ENCODE results near the gene IL1R2. TPM values are rescaled to one million over a fixed set of nuclear protein-coding genes. Genes with fewer than 3 reads are reported as not detected.

The IL1R2 gene
- total and polyA plus RNA-seq, 9 of the 15 experiments (the other 6 are each of a cell fraction or from before 2014, with no cell fraction given): 0.13 TPM; not detected in 8

DNA sequence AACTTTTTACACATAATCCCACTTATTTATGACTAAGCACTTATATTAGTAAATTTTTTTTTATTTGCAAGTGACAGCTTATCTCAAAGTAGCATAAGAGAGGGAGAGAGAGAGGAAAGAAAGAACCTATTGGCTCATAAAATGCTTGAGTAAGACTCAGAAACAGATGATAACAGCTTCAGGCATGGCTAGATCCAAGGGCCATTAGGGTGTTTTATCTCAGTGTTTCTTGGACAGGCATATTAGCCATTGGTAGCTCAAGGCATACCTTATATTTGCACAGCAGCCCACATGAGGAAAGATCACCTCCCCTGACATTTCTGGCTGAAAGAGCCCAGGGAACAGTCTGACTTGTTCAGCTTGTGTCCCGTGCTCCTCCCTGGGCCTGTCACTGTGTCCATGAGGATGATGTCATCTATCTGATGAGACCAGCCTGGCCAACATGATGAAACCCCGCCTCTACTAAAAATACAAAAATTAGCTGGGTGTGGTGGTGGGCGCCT, 64.4 kb downstream of the IL1R2 start (continued):
- TF ChIP-seq, protein P1, sequence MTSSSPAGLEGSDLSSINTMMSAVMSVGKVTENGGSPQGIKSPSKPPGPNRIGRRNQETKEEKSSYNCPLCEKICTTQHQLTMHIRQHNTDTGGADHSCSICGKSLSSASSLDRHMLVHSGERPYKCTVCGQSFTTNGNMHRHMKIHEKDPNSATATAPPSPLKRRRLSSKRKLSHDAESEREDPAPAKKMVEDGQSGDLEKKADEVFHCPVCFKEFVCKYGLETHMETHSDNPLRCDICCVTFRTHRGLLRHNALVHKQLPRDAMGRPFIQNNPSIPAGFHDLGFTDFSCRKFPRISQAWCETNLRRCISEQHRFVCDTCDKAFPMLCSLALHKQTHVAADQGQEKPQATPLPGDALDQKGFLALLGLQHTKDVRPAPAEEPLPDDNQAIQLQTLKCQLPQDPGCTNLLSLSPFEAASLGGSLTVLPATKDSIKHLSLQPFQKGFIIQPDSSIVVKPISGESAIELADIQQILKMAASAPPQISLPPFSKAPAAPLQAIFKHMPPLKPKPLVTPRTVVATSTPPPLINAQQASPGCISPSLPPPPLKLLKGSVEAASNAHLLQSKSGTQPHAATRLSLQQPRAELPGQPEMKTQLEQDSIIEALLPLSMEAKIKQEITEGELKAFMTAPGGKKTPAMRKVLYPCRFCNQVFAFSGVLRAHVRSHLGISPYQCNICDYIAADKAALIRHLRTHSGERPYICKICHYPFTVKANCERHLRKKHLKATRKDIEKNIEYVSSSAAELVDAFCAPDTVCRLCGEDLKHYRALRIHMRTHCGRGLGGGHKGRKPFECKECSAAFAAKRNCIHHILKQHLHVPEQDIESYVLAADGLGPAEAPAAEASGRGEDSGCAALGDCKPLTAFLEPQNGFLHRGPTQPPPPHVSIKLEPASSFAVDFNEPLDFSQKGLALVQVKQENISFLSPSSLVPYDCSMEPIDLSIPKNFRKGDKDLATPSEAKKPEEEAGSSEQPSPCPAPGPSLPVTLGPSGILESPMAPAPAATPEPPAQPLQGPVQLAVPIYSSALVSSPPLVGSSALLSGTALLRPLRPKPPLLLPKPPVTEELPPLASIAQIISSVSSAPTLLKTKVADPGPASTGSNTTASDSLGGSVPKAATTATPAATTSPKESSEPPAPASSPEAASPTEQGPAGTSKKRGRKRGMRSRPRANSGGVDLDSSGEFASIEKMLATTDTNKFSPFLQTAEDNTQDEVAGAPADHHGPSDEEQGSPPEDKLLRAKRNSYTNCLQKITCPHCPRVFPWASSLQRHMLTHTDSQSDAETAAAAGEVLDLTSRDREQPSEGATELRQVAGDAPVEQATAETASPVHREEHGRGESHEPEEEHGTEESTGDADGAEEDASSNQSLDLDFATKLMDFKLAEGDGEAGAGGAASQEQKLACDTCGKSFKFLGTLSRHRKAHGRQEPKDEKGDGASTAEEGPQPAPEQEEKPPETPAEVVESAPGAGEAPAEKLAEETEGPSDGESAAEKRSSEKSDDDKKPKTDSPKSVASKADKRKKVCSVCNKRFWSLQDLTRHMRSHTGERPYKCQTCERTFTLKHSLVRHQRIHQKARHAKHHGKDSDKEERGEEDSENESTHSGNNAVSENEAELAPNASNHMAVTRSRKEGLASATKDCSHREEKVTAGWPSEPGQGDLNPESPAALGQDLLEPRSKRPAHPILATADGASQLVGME (CRISPR knock-in tag; IDR thresholded peaks at IDR 0.05): no peak
- 0 out of 2 replicates have a peak, but pooled peaks have one; percentile 18 for TF ChIP-seq CTBP1 (IDR thresholded peaks at IDR 0.05; ENCODE audit: borderline replicate concordance)
- TF ChIP-seq MCM2 (IDR thresholded peaks at IDR 0.05; ENCODE audit: low read depth): no peak
- TF ChIP-seq ZC3H8 (IDR thresholded peaks at IDR 0.05): no peak
- TF ChIP-seq CEBPG (CRISPR knock-in tag; IDR thresholded peaks at IDR 0.05): peak; percentile 65
- peak in 1 of 2 experiments; percentile 62; a peak in 2 of 4 replicates for TF ChIP-seq CEBPG (tag; conservative IDR thresholded peaks at IDR 0.05 in 1 of 2, IDR thresholded peaks at IDR 0.05 in 1 of 2)
- no peak for TF ChIP-seq SIRT6 (IDR thresholded peaks at IDR 0.05; ENCODE audit: low read depth, low read length)
- TF ChIP-seq BRD9 (IDR thresholded peaks at IDR 0.05; ENCODE audit: low read depth, partially characterized antibody): no peak
- TF ChIP-seq POLR2G (IDR thresholded peaks at IDR 0.05; ENCODE audit: low read depth, low read length): no peak
- TF ChIP-seq DACH1 (IDR thresholded peaks at IDR 0.05; ENCODE audit: partially characterized antibody): no peak
- TF ChIP-seq RFX5 (IDR thresholded peaks at IDR 0.05; ENCODE audit: low read depth, low read length): no peak
- TF ChIP-seq KLF6 (CRISPR knock-in tag; IDR thresholded peaks at IDR 0.05; ENCODE audit: borderline replicate concordance): no peak
- TF ChIP-seq SMARCA4 (IDR thresholded peaks at IDR 0.05): peak; percentile 70
- TF ChIP-seq CREM (IDR thresholded peaks at IDR 0.05; ENCODE audit: low read depth): 0 out of 2 replicates have a peak, but pooled peaks have one; percentile 29
- no peak for TF ChIP-seq PML (IDR thresholded peaks at IDR 0.05; ENCODE audit: low read length)
- TF ChIP-seq, protein P2, sequence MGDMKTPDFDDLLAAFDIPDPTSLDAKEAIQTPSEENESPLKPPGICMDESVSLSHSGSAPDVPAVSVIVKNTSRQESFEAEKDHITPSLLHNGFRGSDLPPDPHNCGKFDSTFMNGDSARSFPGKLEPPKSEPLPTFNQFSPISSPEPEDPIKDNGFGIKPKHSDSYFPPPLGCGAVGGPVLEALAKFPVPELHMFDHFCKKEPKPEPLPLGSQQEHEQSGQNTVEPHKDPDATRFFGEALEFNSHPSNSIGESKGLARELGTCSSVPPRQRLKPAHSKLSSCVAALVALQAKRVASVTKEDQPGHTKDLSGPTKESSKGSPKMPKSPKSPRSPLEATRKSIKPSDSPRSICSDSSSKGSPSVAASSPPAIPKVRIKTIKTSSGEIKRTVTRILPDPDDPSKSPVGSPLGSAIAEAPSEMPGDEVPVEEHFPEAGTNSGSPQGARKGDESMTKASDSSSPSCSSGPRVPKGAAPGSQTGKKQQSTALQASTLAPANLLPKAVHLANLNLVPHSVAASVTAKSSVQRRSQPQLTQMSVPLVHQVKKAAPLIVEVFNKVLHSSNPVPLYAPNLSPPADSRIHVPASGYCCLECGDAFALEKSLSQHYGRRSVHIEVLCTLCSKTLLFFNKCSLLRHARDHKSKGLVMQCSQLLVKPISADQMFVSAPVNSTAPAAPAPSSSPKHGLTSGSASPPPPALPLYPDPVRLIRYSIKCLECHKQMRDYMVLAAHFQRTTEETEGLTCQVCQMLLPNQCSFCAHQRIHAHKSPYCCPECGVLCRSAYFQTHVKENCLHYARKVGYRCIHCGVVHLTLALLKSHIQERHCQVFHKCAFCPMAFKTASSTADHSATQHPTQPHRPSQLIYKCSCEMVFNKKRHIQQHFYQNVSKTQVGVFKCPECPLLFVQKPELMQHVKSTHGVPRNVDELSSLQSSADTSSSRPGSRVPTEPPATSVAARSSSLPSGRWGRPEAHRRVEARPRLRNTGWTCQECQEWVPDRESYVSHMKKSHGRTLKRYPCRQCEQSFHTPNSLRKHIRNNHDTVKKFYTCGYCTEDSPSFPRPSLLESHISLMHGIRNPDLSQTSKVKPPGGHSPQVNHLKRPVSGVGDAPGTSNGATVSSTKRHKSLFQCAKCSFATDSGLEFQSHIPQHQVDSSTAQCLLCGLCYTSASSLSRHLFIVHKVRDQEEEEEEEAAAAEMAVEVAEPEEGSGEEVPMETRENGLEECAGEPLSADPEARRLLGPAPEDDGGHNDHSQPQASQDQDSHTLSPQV (IDR thresholded peaks at IDR 0.05): peak; percentile 55; the same call in 1 of the 2 replicates
- no peak for TF ChIP-seq NBN (IDR thresholded peaks at IDR 0.05; ENCODE audit: low read depth)
- TF ChIP-seq ZNF174 (CRISPR knock-in tag; IDR thresholded peaks at IDR 0.05): no peak
- no peak for TF ChIP-seq ZFX (CRISPR knock-in tag; IDR thresholded peaks at IDR 0.05)
- no peak for TF ChIP-seq ZNF76 (CRISPR knock-in tag; IDR thresholded peaks at IDR 0.05; ENCODE audit: borderline replicate concordance)
- TF ChIP-seq L3MBTL2 (IDR thresholded peaks at IDR 0.05): peak; percentile 42
- no peak for TF ChIP-seq ZNF217 (CRISPR knock-in tag; IDR thresholded peaks at IDR 0.05)

Data from K562 (cell line).